BLaER1 (cell line): ENCODE measurements around the gene MED9.

Experiments used
- H3K27ac ChIP-seq: shearing (Covaris generic); formaldehyde crosslinking; 2 replicates; pipeline ENCODE4 v1.8.1; 2022
- H3K27me3 ChIP-seq: shearing (Covaris generic); formaldehyde crosslinking; 2 replicates; pipeline ENCODE4 v1.8.1; 2022
- H3K36me3 ChIP-seq: shearing (Covaris generic); formaldehyde crosslinking; 2 replicates; pipeline ENCODE4 v1.8.1; 2022
- H3K4me1 ChIP-seq: shearing (Covaris generic); formaldehyde crosslinking; 2 replicates; pipeline ENCODE4 v1.8.1; 2022
- H3K4me2 ChIP-seq: shearing (Covaris generic); formaldehyde crosslinking; 2 replicates; pipeline ENCODE4 v1.8.1; 2022
- H3K4me3 ChIP-seq: shearing (Covaris generic); formaldehyde crosslinking; 2 replicates; pipeline ENCODE4 v1.8.1; 2022
- H3K9ac ChIP-seq: shearing (Covaris generic); formaldehyde crosslinking; 2 replicates; pipeline ENCODE4 v1.8.1; 2022
- H3K9me3 ChIP-seq: shearing (Covaris generic); formaldehyde crosslinking; 2 replicates; pipeline ENCODE4 v1.8.1; 2022
- H4K20me1 ChIP-seq: shearing (Covaris generic); formaldehyde crosslinking; 2 replicates; pipeline ENCODE4 v1.8.1; 2022
- Cebpa-rat ChIP-seq: shearing (Covaris generic); IDR thresholded peaks from 2 replicates; pipeline ENCODE4 v1.8.1; 2022

MED9 gene

DNA sequence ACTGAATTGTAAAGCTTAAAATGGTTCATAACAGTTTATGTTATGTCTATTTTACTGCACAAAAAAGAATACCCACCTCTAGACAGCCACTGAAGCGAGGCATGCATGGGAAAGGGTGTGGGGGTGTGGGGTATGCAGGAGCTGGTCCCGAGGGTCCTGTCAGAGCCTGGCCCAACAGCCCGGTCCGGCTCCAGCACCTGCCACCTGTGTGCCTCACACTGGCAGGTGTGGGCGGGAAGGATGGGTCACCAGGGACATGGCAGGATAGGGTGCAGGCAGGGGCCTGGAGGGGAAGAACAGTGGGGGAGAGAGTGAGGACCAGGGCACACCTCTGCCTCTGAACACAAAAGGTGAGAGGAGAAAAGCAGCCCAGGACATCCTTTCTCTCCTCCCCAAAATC, 42.2 kb downstream of the MED9 start:
- H3K4me3 ChIP-seq, result no peak overlapping the region
- H3K4me2 ChIP-seq, result peak overlapping the region; percentile 81
- no peaks in the 10 kb centered on the region for H3K36me3 ChIP-seq
- H3K9ac ChIP-seq, result peak overlapping the region; percentile 43; the same call in 1 of the 2 replicates
- H4K20me1 ChIP-seq, result no peaks in the 10 kb centered on the region
- H3K9me3 ChIP-seq, result no peaks in the 10 kb centered on the region
- H3K27me3 ChIP-seq, result no peaks in the 10 kb centered on the region
- no peak for TF ChIP-seq Cebpa-rat
- H3K27ac ChIP-seq, result peak overlapping the region; percentile 62
- H3K4me1 ChIP-seq, result peaks cover 100% of the 10 kb centered on the region

DNA sequence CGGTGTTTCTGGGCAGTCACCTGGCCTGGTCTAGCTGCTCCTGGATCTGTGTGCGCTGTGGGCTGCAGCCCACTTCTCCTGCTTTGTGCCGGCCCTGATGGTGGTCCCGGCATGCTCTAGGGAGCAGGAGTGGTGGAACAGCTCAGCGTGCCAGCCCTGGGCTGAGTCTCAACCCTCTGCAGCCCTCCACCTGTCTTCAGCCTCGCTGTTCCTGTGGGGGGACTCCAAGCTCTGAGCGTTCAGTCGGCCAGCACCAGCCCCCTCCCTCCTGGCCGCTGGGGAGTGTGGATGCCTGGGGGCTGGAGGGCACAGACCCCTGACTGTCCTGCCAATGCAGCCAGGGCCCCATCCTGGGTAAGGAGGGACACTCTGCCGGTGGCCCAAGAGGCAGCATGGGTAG, 43.1 kb downstream of the MED9 start:
- Histone ChIP-seq H3K27ac (peak overlapping the region; percentile 62), H3K27me3 (no peaks in the 10 kb centered on the region), H3K9me3 (no peaks in the 10 kb centered on the region), H3K4me2 (peak overlapping the region; percentile 81), H3K36me3 (no peaks in the 10 kb centered on the region), H3K4me3 (no peak overlapping the region), H3K9ac (peak overlapping the region; percentile 12; the same call in 1 of the 2 replicates), H3K4me1 (peaks cover 94% of the 10 kb centered on the region), H4K20me1 (no peaks in the 10 kb centered on the region)
- no peak for TF ChIP-seq Cebpa-rat

- Histone ChIP-seq H3K4me2 (peak overlapping the region; percentile 81), H3K36me3 (no peaks in the 10 kb centered on the region), H3K9ac (no peak overlapping the region), H3K9me3 (no peaks in the 10 kb centered on the region), H3K27me3 (no peaks in the 10 kb centered on the region), H3K27ac (peak overlapping the region; percentile 62), H3K4me1 (peaks cover 91% of the 10 kb centered on the region), H3K4me3 (no peak overlapping the region), H4K20me1 (no peaks in the 10 kb centered on the region)
- no peak for TF ChIP-seq Cebpa-rat
These were observed 43.9 kb downstream of the MED9 start for GRCh38 chr17:17520599-17521232.

DNA sequence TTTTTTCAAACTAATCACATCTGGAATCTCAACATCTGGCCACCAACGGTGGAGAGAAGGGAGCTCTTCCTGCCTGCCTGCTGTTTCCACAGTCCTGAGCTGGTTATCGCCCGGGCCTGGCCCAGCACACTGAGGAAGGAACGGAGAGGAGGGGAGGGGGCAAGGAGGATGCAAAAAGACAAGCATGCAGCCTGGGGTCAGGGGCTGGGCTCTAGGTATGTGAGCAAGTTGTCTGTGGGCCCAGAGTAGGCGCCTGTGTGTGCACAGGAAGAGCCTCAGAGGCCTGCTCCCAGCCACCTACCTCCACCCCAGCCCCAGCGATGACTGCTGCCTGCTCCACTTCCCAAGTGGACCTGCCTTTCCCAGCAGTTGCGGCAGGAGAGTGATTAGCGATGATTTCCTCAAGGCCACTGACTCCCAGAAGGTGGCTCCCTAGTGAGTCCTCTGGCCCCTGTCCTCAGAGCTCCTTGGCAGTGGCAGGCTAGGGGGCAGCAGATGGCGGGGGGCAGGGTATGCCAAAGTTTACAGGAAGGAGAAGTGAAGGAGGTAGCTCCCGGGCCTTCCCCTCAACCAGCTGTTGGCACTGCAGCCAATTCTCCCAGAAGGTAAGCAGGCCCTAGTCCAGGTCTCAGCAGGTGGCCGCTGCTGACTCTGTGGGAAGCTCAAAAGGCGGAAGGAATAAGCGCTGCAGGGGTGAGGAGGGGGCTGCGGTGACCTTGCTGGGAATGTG, 46.4 kb downstream of the MED9 start:
- Histone ChIP-seq H3K4me3 (no peak overlapping the region), H3K27ac (peak overlapping the region; percentile 54; the same call in 1 of the 2 replicates), H3K9ac (no peak overlapping the region), H3K36me3 (no peaks in the 10 kb centered on the region), H3K27me3 (no peaks in the 10 kb centered on the region), H4K20me1 (no peaks in the 10 kb centered on the region), H3K4me1 (peaks cover 76% of the 10 kb centered on the region), H3K4me2 (peak overlapping the region; percentile 81), H3K9me3 (no peaks in the 10 kb centered on the region)
- TF ChIP-seq Cebpa-rat, result no peak

DNA sequence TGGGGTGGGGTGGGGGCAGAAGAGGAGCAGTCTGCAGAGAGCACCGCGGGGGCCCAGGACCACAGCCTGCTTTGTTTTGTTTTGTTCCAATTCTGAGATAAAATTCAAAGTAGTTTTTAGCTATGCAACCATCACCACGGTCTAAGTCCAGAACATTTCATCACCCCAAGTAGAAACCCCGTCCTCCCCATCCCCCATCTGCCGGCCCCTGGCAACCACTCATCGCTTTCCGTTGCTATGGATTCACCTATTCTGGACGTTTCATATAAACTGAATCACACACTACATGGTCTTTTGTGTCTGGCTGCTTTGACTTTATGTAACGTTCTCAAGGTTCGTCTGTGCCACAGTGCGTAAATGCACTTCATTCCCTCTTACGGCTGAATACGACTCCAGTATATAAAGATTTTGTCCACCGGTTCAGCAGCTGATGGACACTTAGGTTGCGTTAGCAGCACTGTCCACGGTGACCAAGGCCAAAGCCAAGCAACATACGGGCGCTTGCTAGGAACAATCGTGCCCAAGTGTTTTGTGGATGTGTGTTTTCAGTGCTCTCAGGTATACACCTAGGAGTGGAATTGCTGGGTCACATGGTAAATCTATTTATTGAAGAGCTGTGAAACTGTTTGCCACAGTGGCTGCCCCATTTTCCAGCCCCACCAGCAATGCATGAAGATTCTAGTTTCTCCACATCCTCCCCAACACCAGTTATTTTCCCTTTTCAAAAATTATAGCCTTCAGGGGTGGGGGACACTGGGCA, 47.1 kb downstream of the MED9 start:
- H3K27ac ChIP-seq, result no peak overlapping the region
- TF ChIP-seq Cebpa-rat, result no peak
- H3K4me1 ChIP-seq, result peaks cover 69% of the 10 kb centered on the region
- no peak overlapping the region for H3K9ac ChIP-seq
- no peak overlapping the region for H3K4me3 ChIP-seq
- no peaks in the 10 kb centered on the region for H3K36me3 ChIP-seq
- peak overlapping the region; percentile 81 for H3K4me2 ChIP-seq
- H3K27me3 ChIP-seq, result no peaks in the 10 kb centered on the region
- H4K20me1 ChIP-seq, result no peaks in the 10 kb centered on the region
- H3K9me3 ChIP-seq, result no peaks in the 10 kb centered on the region

DNA sequence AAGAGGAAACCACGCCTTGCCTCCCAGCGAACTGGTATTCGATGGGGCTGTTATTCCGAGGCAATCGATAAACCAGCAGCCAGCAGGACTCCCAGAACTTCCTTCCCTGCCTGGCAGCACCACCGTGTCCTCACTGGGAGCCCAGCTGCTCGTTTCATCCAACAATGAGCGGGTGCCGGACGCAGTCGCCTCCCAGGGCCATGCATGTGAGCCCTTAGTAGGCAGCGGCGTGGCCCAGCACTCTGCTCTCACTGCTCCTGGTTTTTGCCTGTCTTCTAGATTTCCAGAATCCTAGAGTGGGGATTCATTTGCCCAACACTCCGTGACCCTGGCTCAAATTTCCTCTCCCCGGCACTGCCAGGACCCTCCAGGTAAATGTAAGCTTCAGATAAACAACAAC, 48.5 kb downstream of the MED9 start:
- H3K27me3 ChIP-seq, result no peaks in the 10 kb centered on the region
- H3K9me3 ChIP-seq, result no peaks in the 10 kb centered on the region
- no peak for TF ChIP-seq Cebpa-rat
- no peaks in the 10 kb centered on the region for H3K36me3 ChIP-seq
- no peak overlapping the region for H3K27ac ChIP-seq
- H4K20me1 ChIP-seq, result no peaks in the 10 kb centered on the region
- H3K4me3 ChIP-seq, result no peak overlapping the region
- H3K4me1 ChIP-seq, result peaks cover 55% of the 10 kb centered on the region
- H3K9ac ChIP-seq, result no peak overlapping the region
- H3K4me2 ChIP-seq, result no peak overlapping the region

DNA sequence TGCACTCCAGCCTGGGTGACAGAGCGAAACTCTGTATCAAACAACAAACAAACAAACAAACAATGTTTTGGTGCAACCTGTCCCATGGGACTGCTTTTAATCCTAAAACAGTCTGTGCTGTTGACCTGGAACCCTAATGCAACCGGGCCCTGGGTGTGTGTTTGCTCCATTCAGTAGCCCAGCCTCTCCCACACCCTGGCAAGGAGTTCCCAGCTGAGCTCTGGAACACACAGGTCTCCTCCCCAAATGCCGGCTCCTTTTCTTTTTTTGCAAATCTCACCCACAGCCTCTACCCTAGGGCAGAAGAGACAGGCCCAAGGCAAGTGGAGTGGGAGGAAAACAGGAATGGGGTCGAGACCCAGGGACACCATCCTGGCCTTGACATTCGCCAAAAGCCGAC, 49.2 kb downstream of the MED9 start:
- Histone ChIP-seq H3K4me1 (peaks cover 48% of the 10 kb centered on the region), H3K9me3 (no peaks in the 10 kb centered on the region), H3K4me2 (no peak overlapping the region), H3K36me3 (no peaks in the 10 kb centered on the region), H3K4me3 (no peak overlapping the region), H3K27me3 (no peaks in the 10 kb centered on the region), H3K27ac (no peak overlapping the region), H4K20me1 (no peaks in the 10 kb centered on the region), H3K9ac (no peak overlapping the region)
- TF ChIP-seq Cebpa-rat, result no peak

GRCh38 chr17:17526369-17526768, 49.6 kb downstream of the MED9 start:
- no peaks in the 10 kb centered on the region for H3K27me3 ChIP-seq
- H3K4me1 ChIP-seq, result peaks cover 44% of the 10 kb centered on the region
- no peaks in the 10 kb centered on the region for H4K20me1 ChIP-seq
- H3K9me3 ChIP-seq, result no peaks in the 10 kb centered on the region
- no peaks in the 10 kb centered on the region for H3K36me3 ChIP-seq
- no peak for TF ChIP-seq Cebpa-rat
- H3K9ac ChIP-seq, result no peak overlapping the region
- no peak overlapping the region for H3K4me3 ChIP-seq
- H3K4me2 ChIP-seq, result no peak overlapping the region
- H3K27ac ChIP-seq, result no peak overlapping the region

DNA sequence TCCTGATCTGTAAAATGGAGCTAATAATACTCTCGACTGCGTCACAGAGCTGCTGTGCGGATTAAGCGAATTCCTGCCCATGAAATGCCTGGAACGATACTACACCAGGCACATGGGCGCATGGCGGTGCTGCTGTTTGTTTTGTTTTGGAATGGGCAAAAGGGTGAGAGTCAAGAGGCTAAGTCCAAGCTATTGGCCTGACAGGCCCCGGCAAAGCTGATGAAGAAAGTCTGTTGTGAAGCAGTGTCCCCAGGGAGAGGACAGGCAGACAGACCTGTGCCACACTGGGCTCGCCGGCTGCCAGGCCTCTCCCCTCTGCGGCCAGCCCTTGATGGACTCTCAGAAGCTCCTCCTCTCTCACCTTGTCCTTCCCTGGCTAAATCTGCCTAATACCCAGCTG, 50.7 kb downstream of the MED9 start:
- H3K36me3 ChIP-seq, result no peaks in the 10 kb centered on the region
- H3K27me3 ChIP-seq, result no peaks in the 10 kb centered on the region
- H3K4me3 ChIP-seq, result no peak overlapping the region
- H3K4me1 ChIP-seq, result peaks cover 32% of the 10 kb centered on the region
- H3K4me2 ChIP-seq, result no peak overlapping the region
- no peaks in the 10 kb centered on the region for H3K9me3 ChIP-seq
- no peak overlapping the region for H3K27ac ChIP-seq
- no peak for TF ChIP-seq Cebpa-rat
- H3K9ac ChIP-seq, result no peak overlapping the region
- no peaks in the 10 kb centered on the region for H4K20me1 ChIP-seq

DNA sequence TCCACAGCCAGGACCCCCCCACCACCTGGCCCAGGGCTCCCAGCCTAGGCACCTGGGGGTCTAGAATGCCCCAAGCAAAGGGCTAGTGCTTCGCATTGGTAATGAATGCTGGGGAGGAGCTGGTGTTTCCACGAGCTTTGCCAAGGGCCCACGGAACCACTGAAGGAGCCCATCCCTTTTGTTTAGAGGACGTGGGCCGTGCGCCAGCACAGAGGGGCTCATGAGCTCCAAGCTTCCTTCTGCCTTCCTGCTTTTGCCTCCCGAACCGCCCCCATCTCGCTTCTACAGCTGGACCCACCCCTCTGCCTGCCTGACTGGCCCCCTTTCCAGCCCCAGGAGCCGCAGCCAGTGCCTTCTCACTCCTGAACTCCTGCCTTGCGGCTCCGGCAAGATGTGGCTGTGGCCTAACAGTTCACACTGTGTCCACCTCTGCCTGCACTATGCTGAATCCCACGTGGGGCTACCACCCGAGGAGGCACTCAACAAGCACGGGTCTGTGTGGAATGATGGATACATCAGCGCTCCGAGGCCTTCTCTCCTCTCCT, 51.2 kb downstream of the MED9 start:
- H3K4me2 ChIP-seq, result no peak overlapping the region
- no peak for TF ChIP-seq Cebpa-rat
- no peaks in the 10 kb centered on the region for H3K27me3 ChIP-seq

More for the DNA sequence above, 51.2 kb downstream of the MED9 start:
- Histone ChIP-seq H3K9ac (no peak overlapping the region), H3K4me3 (no peak overlapping the region), H3K9me3 (no peaks in the 10 kb centered on the region), H3K27ac (0 out of 2 replicates have a peak overlapping the region, but pooled peaks have one; percentile 12), H4K20me1 (no peaks in the 10 kb centered on the region), H3K36me3 (no peaks in the 10 kb centered on the region), H3K4me1 (peaks cover 28% of the 10 kb centered on the region)
